Neural cell (in vitro differentiated cells): ENCODE data around the gene UBE2F.

Experiments
- EP300 ChIP-seq: fragments of 450-650 bp; conservative IDR thresholded peaks from 2 replicates; pipeline ENCODE4 v1.6.1; 2014; ENCODE audit warnings: antibody characterized with exemption, mild to moderate bottlenecking, moderate library complexity; ENCODE audit not compliant: poor library complexity, severe bottlenecking
- EZH2 ChIP-seq: fragments of 200-600, 300-800 bp; shearing (Covaris generic), sonication (generic); IDR thresholded peaks from 2 replicates; pipeline ENCODE4 v1.6.1; 2014; ENCODE audit warnings: antibody characterized with exemption, low read length, borderline replicate concordance, mild to moderate bottlenecking; ENCODE audit not compliant: insufficient read depth, poor library complexity, severe bottlenecking
- TAF1 ChIP-seq: IDR thresholded peaks from 2 replicates; pipeline ENCODE4 v1.6.1; 2012; ENCODE audit warnings: low read depth
- TF ChIP-seq, protein P1 (sequence below): fragments of 450-650 bp; IDR thresholded peaks from 2 replicates; pipeline ENCODE4 v1.5.1; 2014; ENCODE audit warnings: antibody characterized with exemption, mild to moderate bottlenecking, moderate library complexity; ENCODE audit not compliant: poor library complexity, severe bottlenecking
- TF ChIP-seq, protein P2 (sequence below): IDR thresholded peaks from 2 replicates; pipeline ENCODE4 v1.6.1; 2012; ENCODE audit warnings: borderline replicate concordance

DNA sequence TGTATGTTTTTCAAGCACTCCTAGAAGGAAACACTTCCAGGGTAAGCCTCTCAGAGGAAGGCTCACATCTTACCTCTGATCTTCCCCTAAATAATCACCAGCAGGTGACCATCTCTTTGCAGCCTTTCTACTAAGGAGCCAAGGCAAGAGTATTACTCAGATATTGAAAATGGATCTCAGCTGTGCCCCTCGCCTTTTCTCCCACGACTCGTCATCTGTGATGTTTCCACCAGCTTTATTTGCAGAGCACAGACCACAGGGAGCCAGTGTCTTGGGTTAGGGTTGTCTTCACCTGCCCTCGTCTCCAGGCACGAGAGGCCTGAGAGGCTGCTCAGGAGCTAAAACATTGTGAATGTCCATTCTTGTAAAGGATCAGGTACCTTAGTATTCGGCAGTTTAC lies 77.0 kb downstream of the UBE2F start:
- TF ChIP-seq, protein P1, sequence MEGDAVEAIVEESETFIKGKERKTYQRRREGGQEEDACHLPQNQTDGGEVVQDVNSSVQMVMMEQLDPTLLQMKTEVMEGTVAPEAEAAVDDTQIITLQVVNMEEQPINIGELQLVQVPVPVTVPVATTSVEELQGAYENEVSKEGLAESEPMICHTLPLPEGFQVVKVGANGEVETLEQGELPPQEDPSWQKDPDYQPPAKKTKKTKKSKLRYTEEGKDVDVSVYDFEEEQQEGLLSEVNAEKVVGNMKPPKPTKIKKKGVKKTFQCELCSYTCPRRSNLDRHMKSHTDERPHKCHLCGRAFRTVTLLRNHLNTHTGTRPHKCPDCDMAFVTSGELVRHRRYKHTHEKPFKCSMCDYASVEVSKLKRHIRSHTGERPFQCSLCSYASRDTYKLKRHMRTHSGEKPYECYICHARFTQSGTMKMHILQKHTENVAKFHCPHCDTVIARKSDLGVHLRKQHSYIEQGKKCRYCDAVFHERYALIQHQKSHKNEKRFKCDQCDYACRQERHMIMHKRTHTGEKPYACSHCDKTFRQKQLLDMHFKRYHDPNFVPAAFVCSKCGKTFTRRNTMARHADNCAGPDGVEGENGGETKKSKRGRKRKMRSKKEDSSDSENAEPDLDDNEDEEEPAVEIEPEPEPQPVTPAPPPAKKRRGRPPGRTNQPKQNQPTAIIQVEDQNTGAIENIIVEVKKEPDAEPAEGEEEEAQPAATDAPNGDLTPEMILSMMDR: no peak
- TF ChIP-seq TAF1 (no peak), EZH2 (no peak), EP300 (no peak)
- TF ChIP-seq, protein P2, sequence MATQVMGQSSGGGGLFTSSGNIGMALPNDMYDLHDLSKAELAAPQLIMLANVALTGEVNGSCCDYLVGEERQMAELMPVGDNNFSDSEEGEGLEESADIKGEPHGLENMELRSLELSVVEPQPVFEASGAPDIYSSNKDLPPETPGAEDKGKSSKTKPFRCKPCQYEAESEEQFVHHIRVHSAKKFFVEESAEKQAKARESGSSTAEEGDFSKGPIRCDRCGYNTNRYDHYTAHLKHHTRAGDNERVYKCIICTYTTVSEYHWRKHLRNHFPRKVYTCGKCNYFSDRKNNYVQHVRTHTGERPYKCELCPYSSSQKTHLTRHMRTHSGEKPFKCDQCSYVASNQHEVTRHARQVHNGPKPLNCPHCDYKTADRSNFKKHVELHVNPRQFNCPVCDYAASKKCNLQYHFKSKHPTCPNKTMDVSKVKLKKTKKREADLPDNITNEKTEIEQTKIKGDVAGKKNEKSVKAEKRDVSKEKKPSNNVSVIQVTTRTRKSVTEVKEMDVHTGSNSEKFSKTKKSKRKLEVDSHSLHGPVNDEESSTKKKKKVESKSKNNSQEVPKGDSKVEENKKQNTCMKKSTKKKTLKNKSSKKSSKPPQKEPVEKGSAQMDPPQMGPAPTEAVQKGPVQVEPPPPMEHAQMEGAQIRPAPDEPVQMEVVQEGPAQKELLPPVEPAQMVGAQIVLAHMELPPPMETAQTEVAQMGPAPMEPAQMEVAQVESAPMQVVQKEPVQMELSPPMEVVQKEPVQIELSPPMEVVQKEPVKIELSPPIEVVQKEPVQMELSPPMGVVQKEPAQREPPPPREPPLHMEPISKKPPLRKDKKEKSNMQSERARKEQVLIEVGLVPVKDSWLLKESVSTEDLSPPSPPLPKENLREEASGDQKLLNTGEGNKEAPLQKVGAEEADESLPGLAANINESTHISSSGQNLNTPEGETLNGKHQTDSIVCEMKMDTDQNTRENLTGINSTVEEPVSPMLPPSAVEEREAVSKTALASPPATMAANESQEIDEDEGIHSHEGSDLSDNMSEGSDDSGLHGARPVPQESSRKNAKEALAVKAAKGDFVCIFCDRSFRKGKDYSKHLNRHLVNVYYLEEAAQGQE: no peak
